Esophagus muscularis mucosa (tissue), 3 donors: ENCODE measurements around the gene PRDM16.

Experiments
- POLR2A ChIP-seq: fragments of 450-650 bp; IDR thresholded peaks from one replicate; pipeline ENCODE4 v1.6.1; 2017; ENCODE audit warnings: antibody characterized with exemption, moderate library complexity, mild to moderate bottlenecking, low read depth
- POLR2AphosphoS5 ChIP-seq, 2 donors: sonication (generic); formaldehyde crosslinking; IDR thresholded peaks; one replicate each; pipeline ENCODE4 v1.6.1; 2017; ENCODE audit warnings: antibody characterized with exemption in 2 of 2
- TF ChIP-seq, protein P1 (sequence below), 3 experiments: fragments of 200-600 bp in 2 of 3; fragments of 450-650 bp in 1 of 3; sonication (generic) in 2 of 3; IDR thresholded peaks; one replicate each; pipeline ENCODE4 v1.5.1; 2017 to 2019; ENCODE audit warnings: antibody characterized with exemption in 3 of 3, mild to moderate bottlenecking in 2 of 3, moderate library complexity in 1 of 3

DNA sequence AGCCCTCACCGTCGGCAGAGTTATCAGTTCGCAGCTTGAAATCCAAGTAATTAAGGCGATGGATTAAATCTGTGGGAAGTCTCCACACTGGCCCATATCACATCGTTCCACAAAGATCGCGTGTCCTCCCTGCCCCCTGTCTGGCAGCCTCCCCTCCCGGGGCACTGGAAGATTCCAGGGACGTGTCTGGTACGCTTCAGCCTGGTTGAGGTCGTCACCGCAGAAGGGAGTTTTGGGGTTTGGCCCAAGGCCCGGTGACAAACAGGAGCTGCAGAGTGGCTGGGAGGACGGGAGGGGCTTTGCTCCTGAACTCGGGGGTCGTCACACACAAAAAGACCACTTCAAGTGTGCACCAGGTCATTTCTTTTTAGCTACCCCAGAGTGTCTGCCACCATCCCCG is 51.1 kb downstream of the PRDM16 start:
- TF ChIP-seq, protein P1, sequence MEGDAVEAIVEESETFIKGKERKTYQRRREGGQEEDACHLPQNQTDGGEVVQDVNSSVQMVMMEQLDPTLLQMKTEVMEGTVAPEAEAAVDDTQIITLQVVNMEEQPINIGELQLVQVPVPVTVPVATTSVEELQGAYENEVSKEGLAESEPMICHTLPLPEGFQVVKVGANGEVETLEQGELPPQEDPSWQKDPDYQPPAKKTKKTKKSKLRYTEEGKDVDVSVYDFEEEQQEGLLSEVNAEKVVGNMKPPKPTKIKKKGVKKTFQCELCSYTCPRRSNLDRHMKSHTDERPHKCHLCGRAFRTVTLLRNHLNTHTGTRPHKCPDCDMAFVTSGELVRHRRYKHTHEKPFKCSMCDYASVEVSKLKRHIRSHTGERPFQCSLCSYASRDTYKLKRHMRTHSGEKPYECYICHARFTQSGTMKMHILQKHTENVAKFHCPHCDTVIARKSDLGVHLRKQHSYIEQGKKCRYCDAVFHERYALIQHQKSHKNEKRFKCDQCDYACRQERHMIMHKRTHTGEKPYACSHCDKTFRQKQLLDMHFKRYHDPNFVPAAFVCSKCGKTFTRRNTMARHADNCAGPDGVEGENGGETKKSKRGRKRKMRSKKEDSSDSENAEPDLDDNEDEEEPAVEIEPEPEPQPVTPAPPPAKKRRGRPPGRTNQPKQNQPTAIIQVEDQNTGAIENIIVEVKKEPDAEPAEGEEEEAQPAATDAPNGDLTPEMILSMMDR (IDR thresholded peaks at IDR 0.05), result no peak
- no peak for TF ChIP-seq POLR2A
- no peak for TF ChIP-seq POLR2AphosphoS5 (IDR thresholded peaks at IDR 0.05)
